ENCODE results near the gene NOL7. TPM values are rescaled to one million over a fixed set of nuclear protein-coding genes. Genes with fewer than 3 reads are reported as not detected.

The NOL7 gene
- total RNA-seq, 2 experiments from 2014 or later, result 65.5 to 67.6 TPM

DNA sequence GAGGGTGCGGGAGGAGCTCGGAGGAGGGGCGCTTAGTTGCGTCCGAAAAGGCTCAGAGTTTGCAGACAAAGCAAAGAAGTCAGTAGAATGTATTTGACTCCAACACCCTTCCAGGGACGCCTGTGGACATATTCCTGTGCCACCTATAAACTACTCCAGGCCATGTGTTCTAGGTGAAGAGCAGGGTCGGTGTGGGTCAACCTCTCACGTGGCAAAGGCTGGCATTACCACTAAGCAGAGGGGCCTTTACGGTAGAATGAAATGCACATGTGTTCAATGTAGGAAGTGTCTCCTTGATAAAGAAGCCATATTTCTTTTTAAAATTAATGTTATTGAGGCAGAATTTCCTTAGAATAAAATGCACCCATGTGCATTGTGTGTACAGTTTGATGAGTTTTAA is 25.3 kb upstream of the NOL7 start:
- H3K27ac Mint-ChIP-seq, result no peak overlapping the region
- ChIA-PET CTCF (interaction anchor here (1.8 kb wide), 1 partner anchor 14 kb away, joined by 4 read pairs; no protein-coding TSS in a partner anchor), POLR2A (no interaction called here)
- H3K27me3 Mint-ChIP-seq, result no peaks in the 10 kb centered on the region
- H3K27ac ChIP-seq (ENCODE audit: low read depth in 1 of 2, low read length in 2 of 2), result no peak overlapping the region
- no peak for TF ChIP-seq CTCF (IDR thresholded peaks at IDR 0.05)
- H3K9me3 ChIP-seq (ENCODE audit: control insufficient read depth in 1 of 2, insufficient read depth in 1 of 2, low read length in 2 of 2), result no peaks in the 10 kb centered on the region
- ATAC-seq (ENCODE audit: poor library complexity) (no peak), DNase-seq (no peak)
- H3K27me3 ChIP-seq (ENCODE audit: control insufficient read depth in 1 of 2, insufficient read depth in 2 of 2, low read length in 2 of 2), result no peaks in the 10 kb centered on the region
- H3K4me3 ChIP-seq (ENCODE audit: low read length), result no peak overlapping the region
- H3K9me3 Mint-ChIP-seq, result no peaks in the 10 kb centered on the region
- no peaks in the 10 kb centered on the region for H3K4me1 Mint-ChIP-seq (ENCODE audit: low read depth)
- no peak overlapping the region for H3K4me3 Mint-ChIP-seq
- peaks cover 7% of the 10 kb centered on the region for H3K4me1 ChIP-seq (ENCODE audit: insufficient read depth, low read length)
- intact Hi-C loops (cut with DNase I, micrococcal nuclease), result no loop called here
- H3K36me3 Mint-ChIP-seq (ENCODE audit: low read depth), result peaks cover 70% of the 10 kb centered on the region
- peaks cover 55% of the 10 kb centered on the region for H3K36me3 ChIP-seq (ENCODE audit: insufficient read depth, low read length)

DNA sequence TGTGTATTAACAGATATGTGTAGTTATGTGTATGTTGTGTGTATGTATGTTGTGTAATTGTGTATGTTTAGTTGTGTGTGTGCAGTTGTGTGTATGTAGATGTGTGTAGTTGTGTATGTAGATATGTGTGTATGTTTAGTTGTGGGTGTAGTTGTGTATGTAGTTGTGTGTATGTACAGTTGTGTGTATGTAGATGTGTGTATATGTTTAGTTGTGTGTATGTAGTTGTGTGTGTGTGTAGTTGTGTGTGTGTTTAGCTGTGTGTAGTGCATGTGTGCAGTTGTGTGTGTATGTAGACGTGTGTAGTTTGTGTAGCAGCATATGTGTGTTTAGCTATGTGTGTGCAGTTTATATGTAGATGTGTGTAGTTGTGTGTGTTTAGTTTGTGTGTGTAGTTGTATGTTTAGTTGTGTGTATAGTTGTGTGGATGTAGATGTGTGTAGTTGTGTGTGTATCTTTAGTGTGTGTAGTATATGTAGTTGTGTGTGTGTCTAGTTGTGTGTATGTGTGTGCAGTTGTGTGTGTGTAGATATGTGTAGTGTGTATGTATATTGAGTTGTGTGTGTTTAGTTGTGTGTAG is 24.5 kb upstream of the NOL7 start:
- peaks cover 63% of the 10 kb centered on the region for H3K36me3 ChIP-seq (ENCODE audit: insufficient read depth, low read length)

GRCh38 chr6:13591205-13591921 is 23.8 kb upstream of the NOL7 start:
- H3K27me3 ChIP-seq (ENCODE audit: control insufficient read depth in 1 of 2, insufficient read depth in 2 of 2, low read length in 2 of 2), result no peaks in the 10 kb centered on the region
- Mint-ChIP-seq H3K36me3 (ENCODE audit: low read depth) (peaks cover 70% of the 10 kb centered on the region), H3K27me3 (no peaks in the 10 kb centered on the region), H3K27ac (no peak overlapping the region), H3K4me1 (ENCODE audit: low read depth) (no peaks in the 10 kb centered on the region), H3K9me3 (no peaks in the 10 kb centered on the region), H3K4me3 (no peak overlapping the region)
- CTCF ChIA-PET, result no interaction called here
- peaks cover 7% of the 10 kb centered on the region for H3K4me1 ChIP-seq (ENCODE audit: insufficient read depth, low read length)
- H3K36me3 ChIP-seq (ENCODE audit: insufficient read depth, low read length), result peaks cover 68% of the 10 kb centered on the region
- no peak overlapping the region for H3K27ac ChIP-seq (ENCODE audit: low read depth in 1 of 2, low read length in 2 of 2)
- H3K4me3 ChIP-seq (ENCODE audit: low read length), result no peak overlapping the region
- no peak for ATAC-seq (ENCODE audit: poor library complexity)
- TF ChIP-seq CTCF (IDR thresholded peaks at IDR 0.05), result no peak
- intact Hi-C loops (cut with DNase I, micrococcal nuclease), result no loop called here
- DNase-seq, result no peak
- POLR2A ChIA-PET, result no interaction called here
- no peaks in the 10 kb centered on the region for H3K9me3 ChIP-seq (ENCODE audit: control insufficient read depth in 1 of 2, insufficient read depth in 1 of 2, low read length in 2 of 2)

More for the DNA sequence above, 24.5 kb upstream of the NOL7 start:
- no peaks in the 10 kb centered on the region for H3K27me3 Mint-ChIP-seq
- Histone ChIP-seq H3K9me3 (ENCODE audit: control insufficient read depth in 1 of 2, insufficient read depth in 1 of 2, low read length in 2 of 2) (no peaks in the 10 kb centered on the region), H3K4me1 (ENCODE audit: insufficient read depth, low read length) (peaks cover 7% of the 10 kb centered on the region), H3K27me3 (ENCODE audit: control insufficient read depth in 1 of 2, insufficient read depth in 2 of 2, low read length in 2 of 2) (no peaks in the 10 kb centered on the region), H3K27ac (ENCODE audit: low read depth in 1 of 2, low read length in 2 of 2) (no peak overlapping the region), H3K4me3 (ENCODE audit: low read length) (no peak overlapping the region)
- intact Hi-C loops (cut with DNase I, micrococcal nuclease), result no loop called here
- no peak overlapping the region for H3K27ac Mint-ChIP-seq
- CTCF ChIA-PET, result no interaction called here
- TF ChIP-seq CTCF (IDR thresholded peaks at IDR 0.05), result no peak
- ATAC-seq (ENCODE audit: poor library complexity) (no peak), DNase-seq (no peak)
- peaks cover 70% of the 10 kb centered on the region for H3K36me3 Mint-ChIP-seq (ENCODE audit: low read depth)
- no peaks in the 10 kb centered on the region for H3K9me3 Mint-ChIP-seq
- POLR2A ChIA-PET, result no interaction called here
- H3K4me1 Mint-ChIP-seq (ENCODE audit: low read depth), result no peaks in the 10 kb centered on the region
- no peak overlapping the region for H3K4me3 Mint-ChIP-seq
